NCI-H2107 treated with DMSO at 0.1 percent for 48 hours (cell line): ENCODE measurements around the gene GSG1L.
"Not testable (repeated sequence)": the region's sequence is repeated elsewhere in the genome, so short reads cannot be mapped to it uniquely, and the experiment has no call there.

Experiments
- DNase-seq: peaks from one replicate; lab custom pipeline; 2025; ENCODE audit not compliant: unreplicated experiment; lab: John Stamatoyannopoulos, UW

GSG1L gene

DNA sequence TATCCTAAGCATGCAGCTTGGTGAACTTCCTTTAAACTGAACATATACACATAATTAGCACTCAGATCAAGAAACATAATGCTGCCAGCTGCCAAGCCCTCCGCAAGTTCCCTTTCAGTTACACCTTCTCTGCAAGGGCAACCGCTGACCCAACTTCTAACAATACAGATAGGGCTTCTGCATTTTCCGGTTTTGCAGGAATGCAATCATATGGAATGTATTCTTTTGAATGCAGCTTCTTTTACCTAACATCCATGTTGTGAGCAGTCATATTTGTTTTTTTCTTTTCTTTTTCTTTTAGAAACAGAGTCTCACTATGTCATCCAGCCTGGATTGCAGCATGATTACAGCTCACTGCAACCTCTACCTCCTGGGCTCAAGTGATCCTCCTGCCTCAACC is 110.7 kb downstream of the GSG1L start:
- no peak for DNase-seq

DNA sequence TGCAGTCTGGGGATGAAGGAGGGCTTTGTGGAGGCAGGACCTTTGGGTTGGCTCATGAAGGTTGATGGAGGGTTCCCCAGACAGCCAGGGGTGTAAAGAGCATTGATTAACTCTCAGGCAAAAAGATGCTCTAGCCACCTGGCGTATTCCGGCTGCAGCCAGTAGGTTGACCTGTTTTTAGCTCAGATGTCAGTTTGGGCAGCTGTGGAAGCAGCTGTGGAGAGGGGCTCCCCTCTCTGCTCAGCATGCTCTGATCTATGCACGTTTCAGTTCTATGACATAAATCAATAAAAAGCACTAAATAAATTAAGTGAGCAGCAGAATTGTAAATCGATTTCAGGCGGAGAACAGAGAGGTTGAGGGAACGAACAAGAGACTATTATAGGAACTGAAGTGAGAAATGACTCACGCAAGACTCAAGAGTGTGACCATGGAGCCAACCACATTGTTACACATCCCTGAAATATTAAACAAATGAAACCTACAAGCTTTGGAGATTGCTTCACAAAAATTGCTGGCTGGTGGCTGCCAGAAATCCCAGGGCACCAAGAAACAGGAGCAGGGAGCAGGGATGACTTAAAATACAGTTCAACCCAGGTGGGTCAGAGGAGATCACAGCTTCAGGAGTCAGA is 111.9 kb downstream of the GSG1L start:
- no peak for DNase-seq

DNA sequence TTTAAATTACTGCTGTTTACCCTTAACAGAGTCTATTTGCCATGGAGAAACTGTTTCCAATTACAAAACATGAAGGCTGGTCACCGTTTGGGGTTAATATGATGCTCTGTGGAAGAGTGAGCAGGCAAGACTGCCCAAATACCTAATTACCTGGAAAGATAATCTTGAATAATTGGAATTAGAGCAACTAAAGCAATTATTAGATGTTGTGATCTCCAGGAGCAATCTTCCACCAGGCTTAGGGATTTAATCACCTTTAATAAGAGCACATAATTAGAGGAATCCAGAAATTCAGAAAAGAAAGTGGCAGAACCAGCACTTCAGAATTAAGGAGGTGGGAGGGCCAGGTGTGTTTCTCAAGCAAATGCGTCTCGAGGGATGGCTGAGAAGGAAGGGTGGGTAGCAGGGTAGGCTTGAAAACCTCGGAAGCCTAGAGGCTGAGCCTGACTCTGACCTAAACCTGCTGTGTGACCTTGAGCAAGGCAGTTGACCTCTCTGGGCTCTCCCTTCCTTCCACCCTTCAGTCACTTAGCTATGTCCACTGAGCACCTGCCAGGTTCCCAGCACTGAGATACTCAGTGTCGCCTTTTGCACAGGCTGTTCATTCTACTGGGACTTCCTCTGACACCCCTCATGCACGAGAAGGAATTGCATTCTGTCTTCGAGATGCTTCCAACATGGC is 113.2 kb downstream of the GSG1L start:
- DNase-seq, result no peak

DNA sequence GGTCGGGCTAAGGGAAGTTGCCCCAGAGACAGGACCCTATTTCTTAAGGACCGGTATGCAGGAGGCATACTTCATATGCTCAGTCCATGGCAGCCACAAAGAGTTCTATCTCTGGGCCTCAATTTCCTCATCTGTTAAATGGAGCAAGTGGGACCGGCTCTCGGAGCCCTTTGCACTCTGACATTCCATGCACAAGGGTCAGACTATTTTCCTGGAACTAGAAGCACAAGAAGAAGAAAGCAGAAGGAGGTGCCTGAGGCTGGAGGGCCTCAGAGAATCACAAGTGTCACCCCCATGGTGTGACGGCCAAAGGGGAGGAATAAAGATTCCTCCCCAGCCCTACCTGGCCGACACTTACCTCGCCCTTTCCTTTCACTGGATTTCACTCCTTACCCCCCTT is 115.8 kb downstream of the GSG1L start:
- no peak for DNase-seq

DNA sequence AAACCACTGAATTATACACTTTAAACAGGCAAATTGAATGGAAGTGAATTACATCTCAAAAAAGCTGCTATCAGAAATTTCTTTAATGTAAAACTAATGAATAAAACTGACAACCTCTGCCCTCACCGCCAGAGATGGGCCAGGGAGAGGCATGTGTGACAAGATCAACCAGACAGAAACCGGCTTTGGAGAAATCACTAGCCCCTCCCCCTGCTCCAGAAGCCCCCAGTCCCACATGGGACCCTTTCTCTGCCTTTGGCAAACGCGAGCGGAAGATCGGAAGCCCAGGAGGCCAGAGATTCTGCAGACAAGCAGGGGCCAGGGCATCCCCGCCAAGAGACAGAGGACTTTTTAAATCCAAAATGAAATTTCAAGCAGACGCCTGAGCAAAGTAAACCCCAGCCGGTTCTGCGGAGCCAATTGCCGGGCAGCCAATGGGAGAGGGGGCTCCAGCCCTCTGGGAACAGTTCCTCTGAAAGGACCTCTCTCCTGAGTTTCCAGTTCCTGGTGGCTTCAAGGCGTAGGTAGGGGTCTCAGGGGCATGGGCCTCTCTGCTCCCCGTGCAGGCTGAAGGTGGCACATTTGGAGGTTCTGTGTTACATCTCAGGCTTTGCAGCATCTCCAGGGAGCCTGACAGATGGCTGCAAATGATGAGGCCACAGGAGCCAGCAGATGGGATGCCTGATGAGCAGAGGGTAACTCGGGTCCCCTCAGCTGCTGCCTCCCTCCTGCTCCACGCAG is 118.1 kb downstream of the GSG1L start:
- DNase-seq, result no peak

DNA sequence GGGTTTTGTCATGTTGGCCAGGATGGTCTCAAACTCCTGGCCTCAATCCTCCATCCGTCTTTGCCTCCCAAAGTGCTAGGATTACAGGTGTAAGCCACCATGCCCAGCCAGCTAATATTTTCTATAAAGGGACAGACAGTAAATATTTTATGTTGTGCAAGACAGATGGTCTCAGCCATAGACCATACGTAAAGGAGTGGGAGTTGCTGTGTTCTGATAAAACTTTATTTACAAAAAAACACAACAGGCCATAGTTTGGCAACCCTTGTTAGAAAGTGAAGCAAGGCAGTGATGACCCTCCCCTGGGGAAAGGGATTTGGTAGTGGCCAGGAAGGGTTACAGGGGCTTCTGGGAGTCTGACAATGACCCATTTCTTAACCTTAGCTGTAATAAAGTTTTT is 119.7 kb downstream of the GSG1L start:
- DNase-seq, result no peak

DNA sequence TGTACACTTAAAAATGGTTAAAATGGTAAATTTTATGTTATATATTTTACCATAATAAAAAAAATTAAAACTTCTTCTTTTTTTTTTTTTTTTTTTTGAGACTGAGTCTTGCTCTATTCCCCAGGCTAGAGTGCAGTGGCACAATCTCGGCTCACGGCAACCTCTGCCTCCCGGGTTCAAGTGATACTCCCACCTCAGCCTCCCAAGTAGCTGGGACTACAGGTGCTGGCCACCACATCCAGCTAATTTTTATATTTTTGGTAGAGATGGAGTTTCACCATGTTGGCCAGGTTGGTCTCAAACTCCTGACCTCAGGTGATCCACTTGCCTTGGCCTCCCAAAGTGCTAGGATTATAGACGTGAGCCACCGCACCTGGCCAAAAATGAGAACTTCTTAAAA is 121.4 kb downstream of the GSG1L start:
- DNase-seq, result not testable (repeated sequence)

DNA sequence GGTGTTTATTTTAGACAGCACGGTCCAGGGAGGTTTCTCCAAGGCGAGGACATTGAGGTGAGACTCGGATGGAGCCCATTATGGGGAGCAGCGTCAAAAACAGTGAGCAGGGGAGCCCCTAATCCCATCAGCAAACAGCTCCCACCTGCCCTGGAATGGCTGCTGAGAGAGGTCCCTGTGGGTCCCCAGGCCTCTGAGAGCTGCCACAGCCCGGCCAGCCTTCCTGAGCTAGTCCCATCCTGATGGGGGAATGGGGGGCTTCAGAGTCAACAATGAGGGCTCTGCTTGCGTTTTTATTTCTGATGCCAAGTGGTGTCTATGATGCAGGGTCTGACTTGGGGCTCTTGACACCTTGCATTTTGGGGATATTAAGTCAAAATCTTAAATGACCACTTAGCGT is 128.4 kb downstream of the GSG1L start:
- no peak for DNase-seq

DNA sequence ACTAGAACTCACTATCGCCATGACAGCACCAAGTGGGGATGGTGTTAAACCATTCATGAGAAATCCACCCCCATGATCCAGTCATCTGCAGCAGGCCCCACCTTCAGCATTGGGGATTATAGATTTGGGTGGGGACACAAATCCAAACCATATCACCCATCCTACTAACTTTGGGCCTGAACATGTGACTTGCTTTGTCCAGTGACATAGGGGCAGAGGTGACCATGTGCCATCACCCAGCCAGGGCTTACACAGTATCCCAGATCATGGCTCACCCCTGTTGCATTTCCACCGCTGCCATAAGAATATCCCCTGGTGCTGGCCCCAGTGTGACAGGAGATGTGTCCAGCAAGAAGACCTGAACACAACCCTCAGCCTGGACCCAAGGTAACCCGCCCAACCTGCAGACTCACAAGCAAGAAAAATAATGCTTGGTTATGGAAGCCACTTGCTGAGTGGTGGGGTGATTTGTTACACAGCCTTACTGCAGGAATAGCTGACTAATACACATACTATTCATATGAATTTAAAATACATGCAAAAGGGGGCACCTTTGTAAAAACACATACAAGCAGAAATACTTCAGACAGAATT is 130.9 kb downstream of the GSG1L start:
- DNase-seq, result no peak

DNA sequence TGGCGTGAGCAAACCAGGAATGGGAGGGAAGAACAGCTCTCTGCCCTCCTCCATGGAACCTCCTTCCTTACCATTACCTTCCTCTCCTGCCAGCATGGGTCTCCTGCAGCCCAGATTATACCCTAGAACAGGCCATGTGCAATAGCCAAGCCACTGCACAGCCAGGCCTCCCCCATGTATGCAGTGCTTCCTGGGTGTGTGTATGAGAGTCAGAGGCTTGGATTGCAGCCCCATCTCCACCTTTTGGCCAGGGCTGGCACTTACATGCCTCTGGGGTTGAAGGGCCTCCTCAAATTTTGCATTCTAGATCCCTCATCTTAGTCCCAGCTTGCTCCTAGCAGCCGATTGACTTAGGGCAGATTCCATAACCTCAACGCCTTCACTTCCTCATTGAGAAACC is 133.7 kb downstream of the GSG1L start:
- DNase-seq, result no peak

DNA sequence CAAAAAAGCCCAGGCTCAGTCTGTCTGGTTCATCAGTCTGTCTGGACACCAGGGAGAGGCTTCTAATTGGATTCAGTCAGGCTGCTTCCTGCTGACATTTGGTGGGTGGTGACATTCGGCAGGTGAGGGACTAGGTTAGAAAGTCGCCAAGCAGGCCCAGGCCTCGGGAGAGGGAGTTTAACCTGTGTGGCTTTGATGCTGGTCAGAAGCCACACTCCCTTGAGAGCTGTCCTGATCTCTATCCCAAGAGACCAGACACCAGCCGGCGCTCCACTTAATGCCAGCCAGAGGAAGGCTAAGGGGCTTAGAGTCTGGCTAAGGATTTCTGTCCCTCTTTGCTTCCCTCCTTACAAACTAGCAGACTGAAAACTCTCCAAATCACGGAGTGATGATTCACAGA is 135.0 kb downstream of the GSG1L start:
- no peak for DNase-seq

DNA sequence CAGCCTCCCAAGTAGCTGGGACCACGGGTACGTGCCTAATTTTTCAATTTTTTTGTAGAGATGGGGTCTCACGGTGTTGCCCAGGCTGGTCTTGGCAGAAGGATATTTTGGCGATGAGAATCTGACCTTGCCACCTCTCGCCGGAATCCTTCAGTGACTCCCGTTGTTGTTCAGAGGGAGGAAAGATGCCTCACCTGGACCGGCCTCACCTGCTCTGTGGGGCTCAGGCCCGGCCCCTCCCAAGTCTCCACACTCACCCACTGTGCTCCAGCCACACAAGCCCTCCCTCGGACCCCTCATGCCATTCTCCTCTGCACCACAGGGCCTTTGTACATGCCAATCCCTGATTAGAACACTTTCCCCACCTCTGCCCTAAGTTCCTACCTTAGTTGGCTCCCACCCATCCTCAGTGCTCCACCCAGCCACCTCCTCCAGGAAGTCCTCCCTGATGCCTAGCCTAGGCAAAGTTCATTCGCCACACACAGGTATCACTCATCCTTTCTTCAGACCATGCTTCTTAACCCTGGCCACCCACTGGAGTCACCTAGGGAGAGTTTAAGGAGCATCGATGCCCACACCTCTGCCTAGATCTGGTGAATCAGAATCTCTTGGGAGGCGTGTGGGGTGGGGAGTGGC is 136.1 kb downstream of the GSG1L start:
- DNase-seq, result no peak

DNA sequence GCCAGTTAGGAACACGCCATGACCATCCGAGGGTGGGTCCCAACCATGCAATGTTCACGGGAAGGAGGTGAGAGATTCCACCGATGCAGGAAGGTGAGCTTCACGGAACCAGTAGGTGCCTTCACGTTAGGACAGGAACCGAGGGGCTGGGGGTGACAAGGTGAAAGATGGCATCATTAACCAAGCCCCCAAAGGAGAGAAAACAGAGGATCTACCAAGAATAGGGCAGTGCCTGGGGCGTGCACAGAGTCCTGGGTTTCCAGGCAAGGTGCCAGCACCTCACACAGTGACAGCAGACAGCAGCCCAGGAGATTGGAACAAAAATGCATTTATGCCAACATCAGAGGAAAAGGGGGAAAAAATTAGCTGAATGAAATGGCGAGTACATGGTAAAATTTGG is 137.9 kb downstream of the GSG1L start:
- no peak for DNase-seq

DNA sequence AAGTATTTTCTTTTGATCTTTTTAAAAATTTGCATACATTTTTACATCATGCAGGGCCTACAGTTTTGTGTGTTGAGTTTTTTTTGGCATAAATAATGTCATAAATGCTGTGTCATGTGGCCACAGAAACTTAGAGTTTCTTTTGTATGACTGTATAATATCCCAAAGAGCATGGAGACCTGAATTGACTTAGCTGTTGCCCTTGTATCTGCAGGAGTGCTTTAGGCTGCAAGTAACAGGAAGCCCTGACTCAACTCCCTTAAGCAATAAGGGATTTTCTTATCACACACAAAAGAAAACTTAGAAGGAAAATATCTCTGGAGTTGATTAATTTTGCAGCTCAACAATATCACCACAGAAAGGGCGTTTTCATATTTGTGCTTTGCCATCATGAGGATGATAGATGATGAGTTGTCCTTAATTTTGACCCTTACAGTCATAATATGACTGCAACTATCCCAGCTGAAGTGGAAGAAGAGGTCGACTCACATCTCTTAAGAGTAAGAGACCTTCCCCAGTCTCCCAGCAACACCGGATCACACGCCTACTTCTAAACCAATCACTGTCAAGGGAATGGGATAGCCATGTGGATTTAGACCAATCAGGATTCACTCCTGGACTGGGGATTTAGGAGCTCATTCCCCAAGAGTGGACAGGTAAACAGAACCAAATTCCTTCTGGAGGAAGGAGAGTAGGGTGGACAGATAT is 138.9 kb downstream of the GSG1L start:
- no peak for DNase-seq

DNA sequence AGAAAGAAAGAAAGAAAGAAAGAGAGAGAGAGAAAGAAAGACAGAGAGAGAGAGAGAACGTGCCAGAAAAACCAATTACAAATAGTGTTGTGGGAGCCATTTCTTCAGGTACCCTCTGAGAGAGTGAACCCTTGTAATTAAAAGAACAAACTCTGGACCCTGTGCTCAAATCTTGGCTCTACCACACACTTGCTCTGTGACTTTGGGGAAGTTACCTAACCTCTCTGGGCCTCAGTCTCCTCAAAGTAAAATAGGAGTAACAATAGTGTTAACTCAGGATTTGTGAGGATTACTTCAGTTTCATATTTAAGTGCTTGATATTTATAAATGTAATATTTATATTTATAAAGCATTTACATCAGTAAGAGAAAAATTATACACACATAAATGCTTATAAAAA is 139.8 kb downstream of the GSG1L start:
- no peak for DNase-seq

DNA sequence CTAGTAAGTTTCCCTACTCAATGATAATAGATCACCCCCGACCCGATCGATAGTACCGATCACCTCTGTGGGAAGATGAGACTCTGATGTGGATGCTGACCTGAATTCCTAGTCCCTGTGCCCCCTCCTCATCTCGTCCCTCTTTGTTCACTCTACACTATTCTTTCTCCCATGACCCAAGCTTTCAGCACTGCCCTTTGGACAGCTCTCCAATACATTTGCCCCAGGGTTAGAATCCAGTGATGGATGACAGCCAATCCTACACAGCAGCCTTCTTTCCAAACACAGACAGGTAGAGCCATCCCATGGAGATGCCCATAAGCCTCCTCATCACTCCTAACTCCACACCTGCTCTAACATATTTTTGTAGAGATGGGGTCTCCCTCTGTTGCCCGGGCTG is 141.1 kb downstream of the GSG1L start:
- DNase-seq, result no peak

DNA sequence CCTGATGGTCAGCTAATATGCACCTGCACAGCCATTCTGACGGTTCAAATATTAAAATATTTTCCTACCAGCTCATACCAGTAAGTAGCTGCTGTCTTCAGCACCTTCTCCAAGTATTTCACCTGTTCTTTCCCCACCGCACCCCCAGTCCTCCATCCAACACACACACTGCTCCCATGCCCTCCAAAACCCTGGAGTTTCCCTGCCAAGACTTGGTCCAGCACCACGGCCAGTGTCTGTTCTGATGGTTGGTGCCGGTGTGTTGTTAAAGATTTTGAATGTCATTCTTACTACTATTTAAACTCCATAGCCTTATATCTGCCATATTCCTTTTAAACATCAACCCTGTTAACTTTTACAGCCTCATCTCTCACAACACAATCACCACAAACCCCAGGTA is 142.4 kb downstream of the GSG1L start:
- no peak for DNase-seq

DNA sequence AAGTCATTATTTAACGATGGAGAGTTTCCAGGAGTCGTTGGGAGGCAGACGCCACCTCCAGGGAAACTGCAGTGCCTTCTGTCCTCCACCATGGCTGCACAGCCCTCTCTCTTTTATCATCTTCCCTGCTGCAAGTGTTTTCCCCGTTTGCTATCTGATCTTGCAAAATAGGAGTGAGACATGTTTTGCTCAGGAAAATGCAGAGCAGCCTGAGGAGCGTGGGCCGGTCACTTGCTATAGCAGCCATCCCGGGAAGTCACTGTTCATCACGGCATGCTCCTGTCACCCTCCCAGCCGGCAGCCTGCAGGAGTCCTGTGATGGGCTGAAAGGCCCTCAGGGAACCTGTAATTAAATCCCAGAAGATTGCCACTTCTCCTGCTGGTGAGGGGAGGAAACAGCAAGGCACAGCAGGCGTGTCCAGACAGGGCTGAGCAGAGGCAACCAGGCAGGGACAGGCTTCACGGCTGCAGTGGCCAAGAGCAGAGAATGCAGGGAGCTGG is 143.1 kb downstream of the GSG1L start:
- peak; percentile 48 for DNase-seq

DNA sequence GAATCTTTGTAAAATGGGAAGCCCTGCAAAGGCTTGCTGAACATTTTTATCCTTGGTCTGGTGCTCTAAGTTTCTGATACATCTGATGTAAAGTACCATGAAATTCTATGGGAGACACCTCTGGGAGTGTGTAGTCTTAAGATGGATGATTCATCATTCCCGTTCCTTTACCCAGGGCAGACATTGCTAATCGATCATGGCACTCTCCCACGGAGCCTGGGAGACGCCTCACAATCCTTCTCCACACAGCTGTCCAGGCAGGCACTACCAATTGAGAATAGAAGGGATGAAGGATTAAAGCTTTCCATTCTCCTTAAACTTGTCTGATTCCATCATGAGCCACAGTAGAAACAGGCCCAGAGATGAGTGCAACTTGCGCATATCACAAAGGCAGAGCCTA is 144.8 kb downstream of the GSG1L start:
- no peak for DNase-seq

DNA sequence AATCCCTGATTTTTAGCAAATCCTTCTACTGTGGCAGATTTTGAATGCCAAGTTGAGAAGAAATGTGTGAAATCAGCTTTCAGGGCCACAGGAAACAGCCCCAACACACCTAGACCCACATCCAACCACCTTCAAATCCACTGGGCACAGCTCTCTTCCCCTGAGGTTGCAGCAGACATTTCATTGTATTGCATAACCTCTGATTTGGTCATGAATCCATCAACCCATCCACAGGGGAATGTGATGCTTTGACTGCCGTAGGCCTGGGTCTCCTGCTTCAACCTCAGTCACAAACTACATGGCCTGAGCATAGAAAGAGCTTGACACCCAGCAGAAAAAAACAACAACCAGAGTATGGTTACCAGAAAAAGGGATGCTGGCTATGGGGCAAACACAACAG is 145.6 kb downstream of the GSG1L start:
- DNase-seq, result no peak

DNA sequence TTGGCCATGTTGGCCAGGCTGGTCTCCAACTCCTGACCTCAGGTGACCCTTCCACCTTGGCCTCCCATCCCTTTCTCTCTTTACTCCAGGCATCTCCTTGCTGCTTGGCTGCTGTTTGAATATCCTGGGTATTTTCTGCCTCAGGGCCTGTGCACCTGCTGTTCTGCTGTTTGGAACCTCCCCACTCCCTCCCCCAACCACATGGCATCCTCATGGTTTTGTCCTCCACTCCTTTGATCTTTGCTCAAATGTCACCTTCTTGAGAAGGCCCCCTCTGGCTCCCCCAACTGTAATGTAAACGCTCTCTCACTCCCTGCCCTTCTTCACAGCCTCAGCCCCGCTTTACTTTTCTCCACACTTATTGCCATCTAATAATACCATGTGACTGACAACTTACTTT is 152.0 kb downstream of the GSG1L start:
- DNase-seq, result no peak
